HepG2 (cell line): ENCODE data around the gene PDS5B.

ENCODE experiments used
- CCDC6 ChIP-seq: sonication (generic); formaldehyde crosslinking; IDR thresholded peaks from 2 replicates; pipeline ENCODE4 v1.8.1; 2022; ENCODE audit warnings: mild to moderate bottlenecking, missing genetic modification reagents, moderate library complexity
- FOXK2 ChIP-seq: fragments of 450-650 bp; IDR thresholded peaks from 2 replicates; pipeline ENCODE4 v1.6.1; 2016
- KLF13 ChIP-seq: sonication (generic); formaldehyde crosslinking; IDR thresholded peaks from 2 replicates; pipeline ENCODE4 v1.4.0; 2020; ENCODE audit warnings: mild to moderate bottlenecking, missing genetic modification reagents
- MXI1 ChIP-seq: IDR thresholded peaks from 3 replicates; pipeline ENCODE4 v1.6.1; 2012; ENCODE audit warnings: low read depth, low read length, inconsistent platforms, borderline replicate concordance
- NFIC ChIP-seq: IDR thresholded peaks from 2 replicates; pipeline ENCODE4 v1.6.1; 2012; ENCODE audit warnings: mild to moderate bottlenecking, low read length, inconsistent platforms
- SIN3A ChIP-seq: IDR thresholded peaks from 2 replicates; pipeline ENCODE4 v1.6.1; 2011; ENCODE audit warnings: low read depth, mild to moderate bottlenecking, control low read depth, low read length, borderline replicate concordance
- SMAD3 ChIP-seq: sonication (generic); formaldehyde crosslinking; IDR thresholded peaks from 2 replicates; pipeline ENCODE4 v1.4.0; 2020; ENCODE audit warnings: missing genetic modification reagents
- TF ChIP-seq, protein P1 (sequence below): sonication (generic); formaldehyde crosslinking; IDR thresholded peaks from 2 replicates; pipeline ENCODE4 v1.5.0; 2020; ENCODE audit warnings: mild to moderate bottlenecking, missing genetic modification reagents, moderate library complexity
- TF ChIP-seq, protein P2 (sequence below): sonication (generic); formaldehyde crosslinking; IDR thresholded peaks from 2 replicates; pipeline ENCODE4 v1.9.0; 2021; ENCODE audit warnings: missing genetic modification reagents, borderline replicate concordance

DNA sequence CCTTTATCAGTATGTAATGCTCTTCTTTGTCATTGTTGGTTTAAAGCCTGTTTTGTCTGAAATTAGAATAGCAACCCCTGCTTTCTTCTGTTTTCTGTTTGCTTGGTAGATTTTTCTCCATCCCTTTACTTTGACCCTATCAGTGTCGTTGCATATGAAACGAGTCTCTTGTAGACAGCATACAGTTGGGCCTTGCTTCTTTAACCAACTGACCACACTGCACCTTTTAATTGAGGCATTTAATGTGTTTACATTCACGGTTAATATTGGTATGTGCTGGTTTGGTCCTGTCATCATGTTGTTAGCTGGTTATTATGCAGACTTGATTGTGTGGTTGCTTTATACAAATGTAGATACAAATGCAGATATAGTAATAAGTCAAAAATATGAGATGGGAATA lies 71.1 kb downstream of the PDS5B start:
- no peak for TF ChIP-seq FOXK2
- no peak for TF ChIP-seq NFIC
- TF ChIP-seq, protein P1, sequence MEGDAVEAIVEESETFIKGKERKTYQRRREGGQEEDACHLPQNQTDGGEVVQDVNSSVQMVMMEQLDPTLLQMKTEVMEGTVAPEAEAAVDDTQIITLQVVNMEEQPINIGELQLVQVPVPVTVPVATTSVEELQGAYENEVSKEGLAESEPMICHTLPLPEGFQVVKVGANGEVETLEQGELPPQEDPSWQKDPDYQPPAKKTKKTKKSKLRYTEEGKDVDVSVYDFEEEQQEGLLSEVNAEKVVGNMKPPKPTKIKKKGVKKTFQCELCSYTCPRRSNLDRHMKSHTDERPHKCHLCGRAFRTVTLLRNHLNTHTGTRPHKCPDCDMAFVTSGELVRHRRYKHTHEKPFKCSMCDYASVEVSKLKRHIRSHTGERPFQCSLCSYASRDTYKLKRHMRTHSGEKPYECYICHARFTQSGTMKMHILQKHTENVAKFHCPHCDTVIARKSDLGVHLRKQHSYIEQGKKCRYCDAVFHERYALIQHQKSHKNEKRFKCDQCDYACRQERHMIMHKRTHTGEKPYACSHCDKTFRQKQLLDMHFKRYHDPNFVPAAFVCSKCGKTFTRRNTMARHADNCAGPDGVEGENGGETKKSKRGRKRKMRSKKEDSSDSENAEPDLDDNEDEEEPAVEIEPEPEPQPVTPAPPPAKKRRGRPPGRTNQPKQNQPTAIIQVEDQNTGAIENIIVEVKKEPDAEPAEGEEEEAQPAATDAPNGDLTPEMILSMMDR (CRISPR knock-in tag): no peak
- no peak for TF ChIP-seq CCDC6 (CRISPR knock-in tag)
- TF ChIP-seq KLF13 (CRISPR knock-in tag): no peak
- TF ChIP-seq SMAD3 (CRISPR knock-in tag): no peak
- TF ChIP-seq SIN3A: no peak
- TF ChIP-seq, protein P2, sequence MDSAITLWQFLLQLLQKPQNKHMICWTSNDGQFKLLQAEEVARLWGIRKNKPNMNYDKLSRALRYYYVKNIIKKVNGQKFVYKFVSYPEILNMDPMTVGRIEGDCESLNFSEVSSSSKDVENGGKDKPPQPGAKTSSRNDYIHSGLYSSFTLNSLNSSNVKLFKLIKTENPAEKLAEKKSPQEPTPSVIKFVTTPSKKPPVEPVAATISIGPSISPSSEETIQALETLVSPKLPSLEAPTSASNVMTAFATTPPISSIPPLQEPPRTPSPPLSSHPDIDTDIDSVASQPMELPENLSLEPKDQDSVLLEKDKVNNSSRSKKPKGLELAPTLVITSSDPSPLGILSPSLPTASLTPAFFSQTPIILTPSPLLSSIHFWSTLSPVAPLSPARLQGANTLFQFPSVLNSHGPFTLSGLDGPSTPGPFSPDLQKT (CRISPR knock-in tag): no peak
- no peak for TF ChIP-seq MXI1
